ENCODE results near the gene BANK1. TPM values are rescaled to one million over a fixed set of nuclear protein-coding genes. Genes with fewer than 3 reads are reported as not detected.
A peak's percentile ranks its signal among the peaks of the same experiment; 100 is the strongest.

BANK1 gene
- total RNA-seq, 4 donors from 2014 or later = 3.2 to 7.7 (median 6.9) TPM

DNA sequence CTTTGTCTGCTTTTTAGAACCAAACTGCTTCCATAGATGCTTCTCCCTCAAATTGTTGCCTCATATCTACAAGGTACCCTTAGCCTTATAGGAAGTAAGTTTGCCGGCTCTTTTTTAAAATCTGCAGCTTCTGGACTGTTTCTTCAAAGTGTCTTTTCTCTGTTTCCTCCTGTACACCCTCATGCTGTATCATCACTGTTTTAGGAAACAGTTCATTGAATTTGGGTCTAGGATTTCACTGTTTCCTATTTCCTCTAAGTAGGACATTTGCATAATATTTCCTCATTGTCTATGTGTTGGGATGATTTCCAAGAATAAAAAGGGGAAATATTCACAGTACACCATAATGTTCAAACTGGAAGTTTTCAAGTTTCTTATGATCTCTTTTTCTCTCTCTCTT is 43.0 kb downstream of the BANK1 start:
- TF ChIP-seq, protein P1, sequence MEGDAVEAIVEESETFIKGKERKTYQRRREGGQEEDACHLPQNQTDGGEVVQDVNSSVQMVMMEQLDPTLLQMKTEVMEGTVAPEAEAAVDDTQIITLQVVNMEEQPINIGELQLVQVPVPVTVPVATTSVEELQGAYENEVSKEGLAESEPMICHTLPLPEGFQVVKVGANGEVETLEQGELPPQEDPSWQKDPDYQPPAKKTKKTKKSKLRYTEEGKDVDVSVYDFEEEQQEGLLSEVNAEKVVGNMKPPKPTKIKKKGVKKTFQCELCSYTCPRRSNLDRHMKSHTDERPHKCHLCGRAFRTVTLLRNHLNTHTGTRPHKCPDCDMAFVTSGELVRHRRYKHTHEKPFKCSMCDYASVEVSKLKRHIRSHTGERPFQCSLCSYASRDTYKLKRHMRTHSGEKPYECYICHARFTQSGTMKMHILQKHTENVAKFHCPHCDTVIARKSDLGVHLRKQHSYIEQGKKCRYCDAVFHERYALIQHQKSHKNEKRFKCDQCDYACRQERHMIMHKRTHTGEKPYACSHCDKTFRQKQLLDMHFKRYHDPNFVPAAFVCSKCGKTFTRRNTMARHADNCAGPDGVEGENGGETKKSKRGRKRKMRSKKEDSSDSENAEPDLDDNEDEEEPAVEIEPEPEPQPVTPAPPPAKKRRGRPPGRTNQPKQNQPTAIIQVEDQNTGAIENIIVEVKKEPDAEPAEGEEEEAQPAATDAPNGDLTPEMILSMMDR (IDR thresholded peaks at IDR 0.05) = no peak
- DNase-seq (ENCODE audit: low spot score) (no peak), ATAC-seq (ENCODE audit: low FRiP score) (no peak)

DNA sequence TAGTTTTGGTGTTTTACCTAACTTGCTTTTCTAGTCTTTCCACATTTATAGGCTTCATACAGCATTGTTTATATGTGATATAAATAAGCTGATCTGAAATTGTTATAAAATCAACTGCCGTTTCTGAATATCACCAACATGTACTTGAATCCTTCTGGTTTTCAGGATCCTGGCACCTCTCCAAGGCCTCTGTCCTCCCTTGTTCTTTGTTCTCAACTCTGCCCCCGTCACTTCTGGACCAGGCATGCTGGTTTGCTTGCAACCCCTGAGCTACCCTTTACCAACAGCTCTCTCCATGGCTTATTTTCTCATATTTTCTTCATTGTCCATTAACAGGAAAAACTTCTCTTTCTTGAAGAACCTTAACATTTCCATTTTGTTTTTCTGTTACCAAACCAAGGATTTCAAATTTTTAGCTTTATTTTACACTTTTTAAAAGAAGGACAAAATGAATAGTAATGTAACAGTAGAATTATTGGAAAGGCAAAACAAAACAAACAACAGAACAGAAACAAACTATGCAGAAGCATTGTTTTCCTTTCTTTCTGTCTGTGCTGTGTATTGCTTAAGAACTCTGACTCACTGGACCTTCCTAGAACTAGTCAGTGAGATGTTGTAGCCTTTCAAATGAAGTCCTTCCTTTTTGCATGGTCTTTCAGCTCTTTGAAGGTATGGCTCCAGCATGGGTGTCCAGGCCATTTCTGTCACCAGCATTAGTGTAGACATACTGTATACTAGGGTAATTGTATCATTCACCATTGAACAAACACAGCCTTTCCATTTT is 44.8 kb downstream of the BANK1 start:
- no peak for DNase-seq (ENCODE audit: low spot score)
- TF ChIP-seq, protein P1 (IDR thresholded peaks at IDR 0.05) = no peak
- peak; percentile 59 for ATAC-seq (ENCODE audit: low FRiP score)

DNA sequence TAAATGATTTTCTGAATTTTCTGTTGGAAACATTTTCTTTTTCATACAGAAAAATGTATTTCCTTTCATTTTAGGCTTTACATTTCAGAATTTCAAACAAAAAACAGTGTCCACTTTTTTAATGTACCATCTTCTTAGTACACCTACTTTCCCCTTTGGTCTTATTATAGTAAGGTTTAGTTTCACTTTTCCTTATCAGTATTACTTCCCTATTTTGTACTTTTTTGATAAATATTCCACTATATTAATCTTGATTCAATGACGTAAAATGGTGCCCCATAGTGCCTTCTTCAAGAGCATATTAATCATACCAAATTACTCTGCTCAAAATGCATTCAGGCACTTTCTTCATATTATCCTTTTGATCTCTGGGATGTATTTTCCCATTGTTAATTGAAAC is 52.5 kb downstream of the BANK1 start:
- TF ChIP-seq, protein P1 (IDR thresholded peaks at IDR 0.05) = no peak
- ATAC-seq (ENCODE audit: low FRiP score) (no peak), DNase-seq (ENCODE audit: low spot score) (no peak)

DNA sequence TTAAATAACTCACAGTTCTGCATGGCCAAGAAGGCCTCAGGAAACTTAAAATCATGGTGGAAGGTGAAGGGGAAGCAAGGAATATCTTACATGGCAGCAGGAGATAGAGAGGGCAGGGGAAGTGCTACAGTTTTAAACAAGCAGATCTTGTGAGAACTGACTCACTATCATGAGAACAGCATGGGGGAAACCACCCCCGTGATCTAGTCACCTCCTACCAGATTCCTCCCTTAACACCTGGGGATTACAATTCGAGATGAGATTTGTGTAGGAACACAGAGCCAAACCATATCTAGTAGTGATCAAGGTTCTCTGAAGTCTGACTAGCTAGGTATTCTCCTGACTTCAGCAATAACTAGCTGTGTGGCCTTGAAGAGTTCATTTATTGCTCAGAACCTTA is 56.0 kb downstream of the BANK1 start:
- no peak for DNase-seq (ENCODE audit: low spot score)
- TF ChIP-seq, protein P1 (IDR thresholded peaks at IDR 0.05) = no peak
- ATAC-seq (ENCODE audit: low FRiP score) = no peak

DNA sequence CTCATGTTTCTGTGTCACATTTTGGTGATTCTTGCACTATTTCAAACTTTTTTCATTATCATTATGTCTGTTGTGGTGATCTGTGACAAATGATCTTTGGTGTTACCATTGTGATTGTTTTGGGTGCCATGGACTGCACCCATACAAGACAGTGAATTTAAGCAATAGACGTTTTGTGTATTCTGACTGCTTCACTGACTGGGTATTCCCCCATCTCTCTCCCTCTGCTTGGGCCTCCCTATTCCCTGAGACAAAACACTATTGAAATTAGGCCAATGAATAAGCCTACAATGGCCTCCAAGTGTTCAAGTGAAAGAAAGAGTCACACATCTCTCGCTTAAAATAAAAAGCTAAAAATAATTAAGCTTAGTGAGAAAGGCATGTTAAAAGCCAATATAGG is 60.2 kb downstream of the BANK1 start:
- DNase-seq (ENCODE audit: low spot score) (no peak), ATAC-seq (ENCODE audit: low FRiP score) (no peak)
- TF ChIP-seq, protein P1 (IDR thresholded peaks at IDR 0.05) = no peak

DNA sequence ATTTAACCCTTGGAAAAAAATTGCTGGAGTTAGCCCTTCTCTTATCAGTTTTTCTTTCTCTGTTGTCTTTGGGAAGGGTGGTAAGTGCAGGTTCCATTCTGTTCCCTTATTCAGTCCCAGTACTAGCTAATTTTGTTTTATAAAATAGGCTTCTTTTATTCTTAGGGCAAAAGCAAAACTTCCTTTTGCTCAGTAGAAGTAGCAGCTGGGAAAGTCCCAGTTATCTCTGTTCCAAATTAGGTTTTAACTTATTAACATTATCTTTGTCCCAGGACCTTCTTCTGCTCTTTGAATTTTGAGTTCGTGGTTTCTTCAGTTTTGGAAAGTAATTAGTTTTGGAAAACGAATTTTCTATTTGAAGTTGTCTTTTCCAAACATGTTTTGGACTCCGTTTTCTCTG is 61.1 kb downstream of the BANK1 start:
- no peak for ATAC-seq (ENCODE audit: low FRiP score)
- no peak for DNase-seq (ENCODE audit: low spot score)
- TF ChIP-seq, protein P1 (IDR thresholded peaks at IDR 0.05) = no peak

DNA sequence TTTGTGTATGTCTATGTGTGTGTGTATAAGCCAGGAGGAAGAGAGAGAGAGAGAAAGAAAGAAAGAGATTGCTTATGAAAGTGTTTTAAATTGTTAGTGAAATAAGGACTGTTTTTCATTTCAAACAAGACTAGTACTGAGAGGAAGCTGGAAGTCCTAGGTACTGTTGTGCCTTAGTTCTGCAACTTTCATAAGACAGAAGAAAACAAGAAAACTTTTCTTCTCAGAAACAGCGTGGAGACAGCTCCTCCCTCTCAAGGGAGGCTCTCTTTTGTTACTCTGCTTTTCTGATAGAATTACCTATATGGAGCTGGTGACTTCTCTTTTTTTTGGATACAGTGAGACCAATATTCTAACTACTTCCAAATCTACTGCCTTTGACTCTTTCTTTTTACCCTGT is 62.5 kb downstream of the BANK1 start:
- ATAC-seq (ENCODE audit: low FRiP score) (no peak), DNase-seq (ENCODE audit: low spot score) (no peak)
- TF ChIP-seq, protein P1 (IDR thresholded peaks at IDR 0.05) = no peak

All from omental fat pad (tissue), 4 donors.